ENCODE measurements around the gene ALDH18A1.

DNA sequence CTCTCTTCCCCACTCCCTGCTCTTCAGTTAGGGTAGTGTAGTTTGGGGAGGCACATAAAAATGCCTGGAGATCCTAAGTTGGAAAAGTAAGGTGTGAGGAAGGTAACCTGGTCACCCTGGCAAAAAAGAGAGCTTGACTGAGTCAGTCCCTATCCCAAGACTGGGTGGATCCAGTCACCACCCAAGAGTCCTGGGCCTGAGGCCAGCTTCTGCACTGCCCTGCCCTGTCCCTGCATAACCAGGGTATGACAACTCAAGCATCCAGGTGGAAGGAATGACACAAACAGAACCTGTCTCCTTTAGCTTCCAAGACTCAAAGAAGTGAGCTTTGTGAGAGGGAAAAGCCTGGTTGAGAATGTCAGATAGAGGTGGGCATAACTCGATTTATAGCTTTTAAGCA, 68.5 kb downstream of the ALDH18A1 start:
- TF ChIP-seq EGR1 (IDR thresholded peaks at IDR 0.05; ENCODE audit: low read depth in 2 of 2): no peak
- no peak for TF ChIP-seq RXRA (IDR thresholded peaks at IDR 0.05)

Data from liver (tissue), 2 donors.